ENCODE measurements around the gene SLC44A1.

SLC44A1 gene

DNA sequence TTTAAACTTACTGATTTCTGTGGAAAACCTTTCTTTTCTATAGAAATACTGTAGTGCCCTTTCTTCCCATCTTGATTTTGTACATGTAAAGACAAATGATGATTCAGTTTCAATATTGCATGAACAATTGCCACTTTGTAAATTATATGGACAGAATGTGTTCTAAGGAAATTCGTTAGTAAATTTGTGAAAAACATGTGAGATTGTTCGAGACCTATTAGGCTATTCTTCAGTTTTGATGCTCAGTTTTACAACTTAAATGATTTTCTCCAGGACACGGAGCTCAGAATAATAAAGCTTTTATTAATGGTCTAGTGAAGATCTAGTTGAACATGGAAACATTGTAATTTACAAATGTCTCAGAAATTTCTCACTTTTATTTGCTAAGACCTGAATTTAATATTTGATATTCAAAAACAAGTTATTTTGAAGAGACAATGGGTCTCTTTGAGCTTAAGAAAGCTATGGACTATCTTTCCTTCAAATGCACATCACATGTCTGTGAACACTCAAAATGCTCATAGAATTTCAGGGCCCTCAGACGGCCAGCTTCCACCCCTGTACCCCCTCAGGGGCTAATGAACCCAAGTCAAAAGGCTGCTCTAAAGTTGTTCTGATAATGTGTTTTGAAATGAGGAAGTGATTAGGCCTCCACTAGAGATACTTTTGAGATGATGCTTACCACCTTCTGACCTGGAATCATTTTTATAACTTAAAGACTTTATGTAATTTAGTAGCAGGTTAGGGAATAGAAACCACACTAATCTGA, 149.3 kb downstream of the SLC44A1 start:
- no peak for DNase-seq (ENCODE audit: low read depth in 2 of 2)

DNA sequence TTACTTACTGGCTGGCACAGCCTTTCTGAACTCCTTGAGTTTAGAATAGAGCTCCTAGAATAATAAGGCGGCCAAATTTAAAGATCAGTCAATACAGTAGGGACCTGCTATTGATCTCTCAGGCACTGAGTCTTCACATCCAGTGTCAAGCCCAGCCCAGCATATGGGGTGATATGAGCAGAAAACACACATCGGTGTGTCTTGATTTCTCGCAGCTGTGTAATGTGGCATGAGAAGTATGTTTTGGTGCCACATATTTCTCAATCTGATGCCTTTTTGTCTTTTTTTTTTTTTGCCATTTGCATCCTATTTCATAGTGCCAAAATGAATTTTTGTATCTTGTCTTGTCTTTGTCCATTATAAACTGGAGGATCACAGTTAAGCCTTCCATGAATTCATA, 152.0 kb downstream of the SLC44A1 start:
- DNase-seq (ENCODE audit: low read depth in 2 of 2), result no peak

DNA sequence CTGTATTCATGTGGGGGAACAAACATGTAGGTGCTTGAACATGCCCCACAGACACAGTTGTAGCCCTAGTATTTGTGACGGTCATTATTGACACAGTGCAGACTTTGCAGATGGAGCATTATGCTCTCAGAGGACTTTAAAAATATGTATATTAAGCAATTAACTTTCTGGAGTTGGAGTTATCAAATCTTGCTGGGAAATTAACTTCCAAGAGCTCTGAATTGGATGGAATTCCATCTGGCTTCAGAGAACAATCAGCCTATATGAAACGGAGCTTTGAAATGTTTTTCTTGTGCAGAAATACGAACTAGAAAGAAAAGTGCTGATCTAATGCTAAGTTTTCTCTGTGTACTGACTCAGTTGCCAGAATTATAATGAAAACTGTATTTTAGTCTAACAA, 152.4 kb downstream of the SLC44A1 start:
- no peak for DNase-seq (ENCODE audit: low read depth in 2 of 2)

DNA sequence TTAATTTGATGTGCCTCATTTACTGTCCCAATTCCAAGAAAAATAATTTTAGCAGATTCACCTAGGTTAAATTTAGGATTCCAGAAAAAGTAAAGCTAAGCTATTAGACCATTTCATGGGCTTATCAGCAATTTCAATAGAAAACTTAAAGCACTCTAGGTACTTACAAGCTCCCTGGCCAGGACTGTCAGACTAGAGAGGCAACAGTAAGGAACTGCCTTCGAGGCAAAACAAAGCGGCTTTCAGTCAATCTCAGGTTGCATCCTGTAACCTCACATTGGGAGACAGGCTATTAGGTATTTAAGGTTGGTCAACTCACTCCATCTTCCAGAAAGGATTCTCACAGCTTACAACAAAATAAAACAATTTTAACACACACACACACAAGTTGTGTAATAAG, 154.7 kb downstream of the SLC44A1 start:
- DNase-seq (ENCODE audit: low read depth in 2 of 2), result no peak

DNA sequence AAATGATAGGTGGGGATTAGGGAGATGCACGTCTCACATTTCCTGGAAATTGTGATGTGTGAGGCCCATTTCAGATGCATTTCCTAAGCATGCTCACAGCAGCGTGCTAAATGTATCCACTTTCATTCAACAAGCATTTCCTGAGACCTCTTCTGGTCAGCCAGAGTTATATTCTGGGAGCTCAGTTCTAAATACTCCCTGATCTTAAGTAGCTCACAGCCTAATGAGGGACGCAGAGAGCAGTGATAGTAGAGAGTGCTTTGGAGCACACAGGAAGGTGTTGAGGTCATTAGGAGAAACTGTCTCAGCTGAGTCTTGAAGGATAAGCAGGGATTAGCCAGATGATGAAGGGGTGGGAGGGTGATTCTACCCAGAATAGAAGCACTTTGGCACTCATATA, 157.2 kb downstream of the SLC44A1 start:
- DNase-seq (ENCODE audit: low read depth in 2 of 2), result no peak

DNA sequence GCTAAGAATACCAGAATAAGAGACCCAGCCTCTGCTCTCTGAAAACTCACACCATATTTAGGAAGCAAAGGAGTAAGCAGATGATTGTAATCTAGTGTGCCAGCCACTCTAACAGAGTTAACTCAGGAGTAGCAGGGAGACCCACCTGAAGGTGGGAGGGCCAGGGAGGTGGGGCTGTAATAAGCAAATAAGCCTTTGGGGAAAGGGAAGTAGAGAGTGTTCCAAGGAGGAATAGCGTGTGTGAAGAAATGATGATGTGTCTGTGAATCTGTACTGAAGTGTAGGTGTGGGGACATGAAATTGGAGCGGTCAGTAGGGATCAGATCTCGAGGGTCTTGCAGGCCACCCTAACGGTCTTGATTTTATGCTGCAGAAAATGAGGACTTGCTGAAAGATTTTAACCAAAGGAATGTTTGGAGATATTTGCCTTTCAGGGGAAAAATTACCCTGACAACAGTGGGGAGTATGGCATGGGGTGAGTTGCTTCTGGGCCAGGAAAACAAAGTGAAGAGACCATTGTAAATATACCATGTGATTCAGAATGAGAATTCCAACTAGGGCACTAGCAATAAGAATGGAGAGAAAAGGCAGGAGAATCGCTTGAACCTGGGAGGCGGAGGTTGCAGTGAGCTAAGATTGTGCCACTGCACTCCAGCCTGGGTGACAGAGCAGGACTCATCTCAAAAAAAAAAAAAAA, 159.2 kb downstream of the SLC44A1 start:
- DNase-seq (ENCODE audit: low read depth in 2 of 2), result no peak

DNA sequence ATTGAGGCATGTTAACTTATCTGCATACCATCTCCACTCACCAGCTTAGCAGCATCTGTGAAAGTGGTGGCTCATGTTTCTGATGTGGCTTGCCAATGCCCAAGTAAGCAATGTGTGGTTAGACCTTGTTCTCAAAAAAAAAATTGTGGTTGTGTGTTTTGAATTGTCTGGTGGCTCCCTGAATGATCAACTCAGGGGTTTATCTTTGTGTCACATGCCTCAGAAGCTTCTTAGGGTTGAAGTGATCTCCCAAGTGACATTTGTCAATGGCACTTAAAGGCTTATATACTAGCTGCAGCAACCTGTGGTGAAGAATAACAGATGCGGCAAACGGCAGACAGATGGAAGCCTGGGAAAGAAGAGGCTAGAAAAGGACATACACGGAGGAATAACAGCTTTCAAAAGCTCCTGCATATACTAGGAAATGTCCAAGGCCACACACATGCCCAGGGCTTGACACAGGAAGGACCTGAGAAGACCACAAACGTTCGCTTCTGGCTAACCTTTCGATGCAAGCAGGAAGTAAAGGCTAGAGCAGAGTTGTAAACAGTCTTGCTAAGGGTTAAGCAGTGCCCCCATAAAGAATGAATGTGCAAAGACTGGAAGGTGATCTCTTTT, 161.2 kb downstream of the SLC44A1 start:
- peak in 1 of 2 donors; percentile 8 for DNase-seq (ENCODE audit: low read depth in 2 of 2)

DNA sequence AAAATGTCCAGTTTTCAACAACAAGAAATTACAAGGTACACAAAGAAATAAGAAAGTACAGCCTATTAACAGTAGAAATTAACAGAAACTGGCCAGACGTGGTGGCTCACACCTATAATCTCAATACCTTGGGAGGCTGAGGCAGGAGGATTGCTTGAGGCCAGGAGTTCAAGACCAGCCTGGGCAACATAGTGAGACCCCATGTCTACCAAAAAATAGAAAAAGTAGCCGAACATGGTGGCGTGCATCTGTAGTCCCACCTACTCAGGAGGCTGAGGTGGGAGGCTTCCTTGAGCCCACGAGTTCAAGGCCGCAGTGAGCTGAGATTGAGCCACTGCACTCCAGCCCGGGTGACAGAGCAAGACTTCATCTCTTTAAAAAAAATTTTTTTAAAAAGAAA, 161.9 kb downstream of the SLC44A1 start:
- no peak for DNase-seq (ENCODE audit: low read depth in 2 of 2)

DNA sequence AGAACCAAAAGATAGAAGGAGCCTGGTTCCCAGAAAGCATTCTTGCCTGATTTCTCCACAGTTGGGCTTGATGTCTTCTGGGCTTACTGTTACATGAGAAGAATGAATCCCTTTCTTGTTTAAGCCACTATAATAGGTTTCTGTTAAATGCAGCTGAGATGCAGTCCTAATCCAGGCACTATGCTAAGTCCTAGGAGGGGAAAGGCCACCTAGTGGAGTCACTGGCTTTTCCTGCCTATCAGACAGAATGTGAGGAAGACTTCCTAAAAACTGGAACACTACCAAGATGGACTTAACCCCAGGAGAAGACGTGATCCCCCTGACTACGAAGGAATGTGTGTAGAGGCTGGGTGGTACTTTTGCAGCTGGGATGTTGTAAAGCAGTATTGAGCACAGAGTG, 169.1 kb downstream of the SLC44A1 start:
- DNase-seq (ENCODE audit: low read depth in 2 of 2), result no peak

DNA sequence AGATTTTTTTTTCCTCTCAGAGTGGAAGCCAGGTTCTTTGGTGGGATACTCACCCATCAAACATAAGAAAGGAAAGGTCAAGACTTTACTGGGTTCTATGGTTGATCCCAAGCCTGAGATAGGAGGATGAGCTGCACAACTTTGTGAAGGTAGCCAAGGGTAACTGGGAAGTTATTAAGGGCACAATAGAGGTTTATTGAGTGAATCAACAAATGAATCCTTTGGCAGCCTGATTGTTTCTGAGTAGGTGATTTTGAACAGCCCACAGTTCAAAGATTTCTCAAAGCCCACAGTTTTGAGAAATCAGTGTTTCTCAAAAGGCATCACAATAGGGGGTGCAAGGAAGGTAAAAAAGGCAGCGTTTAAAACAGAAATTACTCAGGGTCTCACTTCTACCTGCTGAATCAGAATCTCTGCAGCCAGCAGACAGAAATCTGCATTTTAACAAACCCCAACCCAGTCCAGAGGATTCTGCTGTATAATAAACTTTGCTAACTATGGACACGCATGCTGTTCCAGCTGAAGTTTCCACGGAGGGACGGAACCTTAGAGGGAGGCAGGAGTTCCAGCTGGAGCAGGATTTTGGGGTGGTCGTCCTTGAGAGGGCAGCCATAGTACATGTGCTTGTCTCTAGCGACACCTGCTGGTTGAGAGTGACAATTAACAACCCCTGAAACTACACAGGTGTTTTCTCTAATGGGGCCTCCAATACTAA, 170.7 kb downstream of the SLC44A1 start:
- DNase-seq (ENCODE audit: low read depth in 2 of 2), result peak; percentile 9 to 18

DNA sequence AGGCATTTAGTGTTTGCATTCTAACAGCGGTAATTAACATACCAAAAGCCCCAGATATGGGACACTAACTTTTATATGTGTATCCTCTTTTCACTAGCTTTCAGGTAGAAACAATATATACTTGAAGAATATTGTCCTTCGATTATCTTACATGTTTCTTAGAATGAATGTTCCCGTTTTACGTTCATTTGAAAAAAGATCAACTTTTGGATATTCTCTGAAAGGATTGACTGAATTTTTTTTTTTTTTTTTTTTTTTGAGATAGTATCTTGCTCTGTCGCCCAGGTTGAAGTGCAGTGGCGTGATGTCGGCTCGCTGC, 171.2 kb downstream of the SLC44A1 start:
- DNase-seq (ENCODE audit: low read depth in 2 of 2), result no peak

DNA sequence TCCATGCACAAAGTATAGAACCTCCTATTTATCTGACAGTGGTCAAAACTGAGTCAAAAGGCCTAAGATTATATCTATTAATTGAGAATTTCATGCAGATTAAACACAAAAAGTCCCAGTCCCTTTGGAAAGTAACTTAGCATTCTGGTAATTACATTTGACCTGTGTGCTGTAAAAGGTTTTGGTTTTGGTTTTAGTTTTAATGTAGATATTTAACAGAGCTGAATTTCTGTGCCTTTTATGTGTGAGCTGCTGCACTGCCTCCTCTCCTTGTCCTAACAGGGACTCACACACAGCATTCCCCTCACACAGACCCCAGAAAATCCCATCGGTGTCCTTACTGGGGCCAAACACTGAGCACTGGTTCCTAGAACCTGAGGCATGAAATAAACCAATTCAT, 172.4 kb downstream of the SLC44A1 start:
- DNase-seq (ENCODE audit: low read depth in 2 of 2), result no peak

DNA sequence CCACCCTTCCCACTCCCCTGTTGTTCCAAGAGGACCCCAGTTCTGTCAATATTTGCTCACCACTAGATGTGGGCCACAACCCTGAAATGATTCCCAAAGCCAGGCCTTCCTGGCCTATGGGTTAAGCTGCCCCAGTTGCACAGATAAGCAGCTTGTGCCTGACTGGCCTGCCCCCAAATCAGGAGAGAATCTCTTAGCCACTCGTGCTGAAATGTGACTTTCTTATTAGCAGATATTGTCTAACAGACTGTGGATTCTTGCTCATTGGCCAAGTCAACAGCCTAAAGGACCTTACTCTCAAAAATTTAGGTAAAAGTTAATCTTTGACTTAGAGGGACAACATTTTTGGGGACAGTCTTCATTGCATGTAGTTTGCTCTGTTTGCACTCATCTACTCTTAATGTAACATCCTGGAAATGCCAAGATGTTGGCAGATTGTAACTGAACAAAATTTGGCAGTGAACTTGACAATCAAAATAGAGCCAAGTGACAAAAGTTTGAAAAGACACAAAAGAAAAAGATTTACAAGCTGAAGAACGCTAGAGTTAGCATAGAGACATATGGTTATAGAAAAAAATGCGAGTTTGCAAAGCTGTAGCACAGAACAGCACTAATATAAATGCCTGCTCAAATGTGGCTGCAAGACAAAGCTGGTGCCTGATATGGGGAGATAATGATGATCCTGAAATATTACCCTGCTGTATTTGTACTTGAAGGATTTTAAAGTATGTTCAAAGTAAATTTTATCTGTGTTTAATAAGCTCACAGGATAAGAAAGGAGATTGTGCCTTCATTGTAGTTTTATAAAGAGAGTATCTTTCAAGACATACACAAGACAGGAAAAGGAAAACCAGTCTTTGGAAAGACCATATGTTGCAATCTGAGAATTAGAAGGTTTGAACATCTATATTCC, 174.4 kb downstream of the SLC44A1 start:
- DNase-seq (ENCODE audit: low read depth in 2 of 2), result no peak

DNA sequence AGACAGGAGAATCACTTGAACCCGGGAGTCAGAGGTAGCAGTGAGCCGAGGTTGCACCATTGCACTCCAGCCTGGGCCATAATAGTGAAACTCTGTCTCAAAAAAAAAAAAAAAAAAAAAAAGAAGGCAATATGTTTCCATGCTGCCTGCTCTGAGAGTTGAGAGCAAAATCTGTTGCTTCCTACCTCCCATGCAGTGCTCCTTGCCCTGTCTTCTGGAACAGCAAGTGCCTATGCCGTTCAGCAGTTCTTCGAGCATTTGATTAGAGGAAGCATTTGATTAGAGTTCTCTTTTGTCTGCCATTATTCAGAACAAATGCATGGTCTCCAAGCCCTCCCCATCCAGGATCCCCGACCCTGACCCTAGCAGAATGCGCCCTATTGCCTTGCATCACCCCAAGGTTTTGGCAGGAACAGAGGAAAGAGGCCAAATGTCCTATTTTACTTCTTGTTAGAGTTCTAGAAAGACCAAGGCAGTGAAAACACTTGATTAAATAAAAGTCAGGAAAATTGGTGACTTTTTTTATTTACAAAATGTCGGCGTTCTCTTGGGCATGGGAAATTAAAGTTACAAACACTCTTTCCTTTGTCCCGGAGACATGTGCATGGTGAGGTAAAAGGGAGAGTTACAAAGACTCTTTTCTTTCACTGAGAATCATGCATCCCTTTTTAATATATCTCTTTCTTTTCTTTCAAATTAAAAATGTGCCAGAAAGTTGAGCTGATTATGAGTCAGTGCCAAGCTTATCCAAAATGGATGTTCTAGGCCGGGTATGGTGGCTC, 175.6 kb downstream of the SLC44A1 start:
- no peak for DNase-seq (ENCODE audit: low read depth in 2 of 2)

DNA sequence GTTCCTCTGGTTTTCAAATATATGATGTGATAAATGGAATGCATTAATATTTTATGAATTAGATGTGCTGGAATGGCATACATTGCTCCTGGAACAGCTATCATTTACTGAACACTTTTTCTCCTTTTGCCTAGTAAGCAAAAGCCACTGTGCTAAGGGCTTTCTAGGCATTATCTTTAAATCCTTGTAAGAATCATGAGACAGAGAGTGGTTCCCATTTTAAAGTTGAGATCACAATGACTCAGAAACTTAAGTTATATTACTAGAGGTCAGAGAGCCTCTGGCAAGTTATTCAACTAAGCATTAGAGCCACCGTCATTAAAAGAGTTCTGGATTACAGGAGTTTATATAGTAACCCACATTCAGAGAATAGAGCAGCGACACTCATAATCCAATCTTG, 176.7 kb downstream of the SLC44A1 start:
- DNase-seq (ENCODE audit: low read depth in 2 of 2), result no peak

DNA sequence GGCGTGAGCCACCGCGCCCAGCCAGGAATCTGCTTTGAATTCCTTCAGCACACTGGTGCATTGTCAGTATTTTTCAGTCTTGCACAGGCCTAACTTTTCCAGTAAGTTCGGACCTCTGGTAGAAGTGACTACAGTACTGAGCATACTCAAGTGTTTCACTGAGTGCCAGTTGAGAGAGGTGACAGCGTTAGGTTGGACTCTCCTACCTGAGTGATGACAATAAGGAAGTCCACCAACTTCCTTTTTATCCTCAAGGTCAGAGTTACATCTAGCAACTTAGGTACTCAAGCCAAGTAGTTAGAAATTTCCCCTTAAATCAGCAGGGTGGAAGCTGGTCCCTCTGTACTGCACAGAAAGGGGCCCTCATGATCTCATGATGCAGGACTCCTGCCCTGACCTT, 177.4 kb downstream of the SLC44A1 start:
- DNase-seq (ENCODE audit: low read depth in 2 of 2), result no peak

DNA sequence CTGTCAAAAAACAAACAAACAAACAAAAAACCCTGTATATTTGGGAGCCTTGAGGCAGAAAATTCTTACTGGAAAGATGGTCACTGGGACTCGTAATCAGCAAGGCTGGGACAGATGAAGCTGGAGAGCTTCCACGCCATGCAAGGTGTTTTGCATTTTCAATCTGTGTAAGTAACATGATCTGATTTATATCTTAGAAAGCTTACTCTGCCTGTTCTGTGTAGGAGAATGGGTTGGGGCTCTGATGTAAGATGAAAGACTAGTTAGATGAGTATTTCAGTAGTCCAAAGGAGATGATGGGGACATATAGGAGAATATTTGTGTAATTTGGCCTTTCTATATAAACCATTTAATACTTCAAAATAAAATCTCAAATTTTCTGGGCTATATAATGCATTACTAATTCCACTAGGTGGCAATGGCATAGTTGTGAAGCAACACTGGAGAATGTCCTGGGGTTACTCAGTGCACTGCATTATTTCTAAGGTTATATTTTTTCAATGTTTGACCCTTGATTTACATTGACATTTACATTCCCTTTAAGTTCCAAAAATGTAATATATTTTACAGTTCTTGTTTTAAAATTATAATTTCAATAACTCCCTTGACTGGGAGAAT, 181.5 kb downstream of the SLC44A1 start:
- no peak for DNase-seq (ENCODE audit: low read depth in 2 of 2)

DNA sequence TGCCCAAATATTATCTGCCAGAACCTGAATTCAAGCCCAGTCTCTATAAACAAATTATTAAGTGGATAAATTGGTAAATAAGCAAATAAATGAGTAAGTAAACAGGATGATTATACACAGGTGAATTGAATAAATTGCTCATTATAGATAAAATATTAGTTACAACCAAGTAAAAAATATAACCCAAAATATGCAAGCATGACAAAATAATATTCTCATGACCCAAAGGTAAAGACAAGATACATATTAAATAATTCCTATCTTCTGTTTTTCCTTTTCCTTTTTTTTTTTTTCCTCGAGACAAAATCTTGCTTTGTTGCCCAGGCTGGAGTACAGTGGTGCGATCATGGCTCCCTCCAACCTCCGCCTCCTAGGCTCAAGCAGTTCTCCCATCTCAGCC, 182.2 kb downstream of the SLC44A1 start:
- DNase-seq (ENCODE audit: low read depth in 2 of 2), result no peak

DNA sequence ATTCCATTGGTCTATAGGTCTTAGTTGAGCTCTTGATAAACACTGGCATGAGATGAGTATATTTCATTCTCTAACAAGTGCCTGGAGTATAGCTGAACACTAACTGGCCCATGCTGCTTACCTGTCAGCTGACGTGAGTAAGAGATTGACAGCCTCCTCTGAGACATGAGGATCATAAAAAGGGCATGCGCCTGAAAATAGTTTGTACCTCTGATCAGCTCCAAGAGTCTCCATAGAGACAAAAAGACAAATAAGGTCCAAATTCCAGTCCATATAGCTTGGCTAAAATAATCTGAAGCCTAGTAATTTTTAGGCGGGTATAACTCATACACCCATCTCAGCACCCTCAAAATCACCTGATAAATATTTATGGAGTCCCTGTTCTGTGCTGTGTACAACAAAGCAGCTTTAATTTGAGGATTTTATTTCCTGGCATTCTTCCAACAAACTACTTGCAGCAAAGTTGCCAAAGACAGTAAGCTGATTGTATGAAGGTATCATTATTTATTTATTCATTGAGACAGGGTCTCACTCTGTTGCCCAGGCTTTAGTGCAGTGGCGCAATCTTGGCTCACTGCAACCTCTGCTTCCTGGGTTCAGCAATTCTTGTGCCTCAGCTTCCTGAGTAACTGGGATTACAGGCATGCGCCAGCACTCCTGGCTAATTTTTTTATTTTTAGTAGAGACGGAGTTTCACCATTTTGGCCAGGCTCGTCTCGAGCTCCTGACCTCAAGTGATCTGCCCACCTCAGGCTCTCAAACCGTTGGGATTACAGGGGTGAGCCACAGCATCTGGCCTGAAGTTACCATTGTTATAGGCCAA, 187.2 kb downstream of the SLC44A1 start:
- DNase-seq (ENCODE audit: low read depth in 2 of 2), result no peak
